ENCODE results near the gene DRAM2.
A peak's percentile ranks its signal among the peaks of the same experiment; 100 is the strongest.

The DRAM2 gene

GRCh38 chr1:111154021-111154999 lies 14.4 kb upstream of the DRAM2 start:
- peaks cover 63% of the 10 kb centered on the region for H3K36me3 Mint-ChIP-seq (ENCODE audit: low read depth)
- H3K4me1 Mint-ChIP-seq (ENCODE audit: low read depth), result peaks cover 46% of the 10 kb centered on the region
- H3K9me3 Mint-ChIP-seq, result no peaks in the 10 kb centered on the region
- H3K27ac Mint-ChIP-seq, result no peak overlapping the region
- no peaks in the 10 kb centered on the region for H3K27me3 Mint-ChIP-seq (ENCODE audit: low read depth)
- no peak overlapping the region for H3K4me3 Mint-ChIP-seq
- DNase-seq (ENCODE audit: low spot score), result no peak

- Mint-ChIP-seq H3K4me3 (no peak overlapping the region), H3K27ac (peak overlapping the region; percentile 33), H3K36me3 (ENCODE audit: low read depth) (peaks cover 65% of the 10 kb centered on the region), H3K9me3 (no peaks in the 10 kb centered on the region), H3K4me1 (ENCODE audit: low read depth) (peaks cover 51% of the 10 kb centered on the region), H3K27me3 (ENCODE audit: low read depth) (no peaks in the 10 kb centered on the region)
- no peak for DNase-seq (ENCODE audit: low spot score)
Measured at GRCh38 chr1:111151838-111152237, 11.9 kb upstream of the DRAM2 start.

GRCh38 chr1:111148376-111148881 lies 8.5 kb upstream of the DRAM2 start:
- H3K36me3 Mint-ChIP-seq (ENCODE audit: low read depth), result peaks cover 45% of the 10 kb centered on the region

GRCh38 chr1:111147948-111148347 lies 8.1 kb upstream of the DRAM2 start:
- no peaks in the 10 kb centered on the region for H3K27me3 Mint-ChIP-seq (ENCODE audit: low read depth)
- H3K9me3 Mint-ChIP-seq, result no peaks in the 10 kb centered on the region
- H3K27ac Mint-ChIP-seq, result no peak overlapping the region
- peaks cover 40% of the 10 kb centered on the region for H3K36me3 Mint-ChIP-seq (ENCODE audit: low read depth)
- DNase-seq (ENCODE audit: low spot score), result no peak
- H3K4me3 Mint-ChIP-seq, result no peak overlapping the region
- peaks cover 48% of the 10 kb centered on the region for H3K4me1 Mint-ChIP-seq (ENCODE audit: low read depth)

More at GRCh38 chr1:111148376-111148881, 8.5 kb upstream of the DRAM2 start:
- H3K4me1 Mint-ChIP-seq (ENCODE audit: low read depth), result peaks cover 49% of the 10 kb centered on the region
- no peaks in the 10 kb centered on the region for H3K9me3 Mint-ChIP-seq
- DNase-seq (ENCODE audit: low spot score), result no peak
- H3K4me3 Mint-ChIP-seq, result no peak overlapping the region
- peak overlapping the region; percentile 38 for H3K27ac Mint-ChIP-seq
- no peaks in the 10 kb centered on the region for H3K27me3 Mint-ChIP-seq (ENCODE audit: low read depth)

GRCh38 chr1:111145963-111146768 lies 6.3 kb upstream of the DRAM2 start:
- H3K9me3 Mint-ChIP-seq, result no peaks in the 10 kb centered on the region
- peaks cover 51% of the 10 kb centered on the region for H3K4me1 Mint-ChIP-seq (ENCODE audit: low read depth)
- DNase-seq (ENCODE audit: low spot score), result no peak
- H3K36me3 Mint-ChIP-seq (ENCODE audit: low read depth), result peaks cover 24% of the 10 kb centered on the region
- no peak overlapping the region for H3K4me3 Mint-ChIP-seq
- no peaks in the 10 kb centered on the region for H3K27me3 Mint-ChIP-seq (ENCODE audit: low read depth)
- peak overlapping the region; percentile 22 for H3K27ac Mint-ChIP-seq

- no peak for DNase-seq (ENCODE audit: low spot score)
- no peaks in the 10 kb centered on the region for H3K9me3 Mint-ChIP-seq
- H3K27me3 Mint-ChIP-seq (ENCODE audit: low read depth), result no peaks in the 10 kb centered on the region
- no peak overlapping the region for H3K27ac Mint-ChIP-seq
- no peak overlapping the region for H3K4me3 Mint-ChIP-seq
- H3K36me3 Mint-ChIP-seq (ENCODE audit: low read depth), result peaks cover 24% of the 10 kb centered on the region
- peaks cover 52% of the 10 kb centered on the region for H3K4me1 Mint-ChIP-seq (ENCODE audit: low read depth)
Measured at GRCh38 chr1:111145542-111145941, 5.6 kb upstream of the DRAM2 start.

GRCh38 chr1:111142356-111142975 lies 2.6 kb upstream of the DRAM2 start:
- Mint-ChIP-seq H3K4me1 (ENCODE audit: low read depth) (peaks cover 45% of the 10 kb centered on the region), H3K9me3 (no peaks in the 10 kb centered on the region), H3K27me3 (ENCODE audit: low read depth) (no peaks in the 10 kb centered on the region), H3K4me3 (no peak overlapping the region), H3K36me3 (ENCODE audit: low read depth) (peaks cover 15% of the 10 kb centered on the region), H3K27ac (no peak overlapping the region)
- DNase-seq (ENCODE audit: low spot score), result no peak

GRCh38 chr1:111141245-111142220 lies 1.6 kb upstream of the DRAM2 start:
- H3K27me3 Mint-ChIP-seq (ENCODE audit: low read depth), result no peaks in the 10 kb centered on the region
- H3K36me3 Mint-ChIP-seq (ENCODE audit: low read depth), result peaks cover 16% of the 10 kb centered on the region
- DNase-seq (ENCODE audit: low spot score), result no peak
- peak overlapping the region; percentile 55 for H3K27ac Mint-ChIP-seq
- peak overlapping the region; percentile 95 for H3K4me3 Mint-ChIP-seq
- peaks cover 40% of the 10 kb centered on the region for H3K4me1 Mint-ChIP-seq (ENCODE audit: low read depth)
- H3K9me3 Mint-ChIP-seq, result no peaks in the 10 kb centered on the region

GRCh38 chr1:111140680-111140967 lies 731 bp upstream of the DRAM2 start:
- peak overlapping the region; percentile 55 for H3K27ac Mint-ChIP-seq
- peak overlapping the region; percentile 95 for H3K4me3 Mint-ChIP-seq
- H3K4me1 Mint-ChIP-seq (ENCODE audit: low read depth), result peaks cover 32% of the 10 kb centered on the region
- peaks cover 17% of the 10 kb centered on the region for H3K36me3 Mint-ChIP-seq (ENCODE audit: low read depth)
- H3K27me3 Mint-ChIP-seq (ENCODE audit: low read depth), result no peaks in the 10 kb centered on the region
- DNase-seq (ENCODE audit: low spot score), result no peak
- H3K9me3 Mint-ChIP-seq, result no peaks in the 10 kb centered on the region

GRCh38 chr1:111139324-111139955 lies 453 bp downstream of the DRAM2 start:
- no peaks in the 10 kb centered on the region for H3K27me3 Mint-ChIP-seq (ENCODE audit: low read depth)
- DNase-seq (ENCODE audit: low spot score), result peak; percentile 40
- peaks cover 27% of the 10 kb centered on the region for H3K36me3 Mint-ChIP-seq (ENCODE audit: low read depth)
- H3K4me3 Mint-ChIP-seq, result peak overlapping the region; percentile 95
- peaks cover 32% of the 10 kb centered on the region for H3K4me1 Mint-ChIP-seq (ENCODE audit: low read depth)
- H3K27ac Mint-ChIP-seq, result peak overlapping the region; percentile 97
- no peaks in the 10 kb centered on the region for H3K9me3 Mint-ChIP-seq

GRCh38 chr1:111133866-111134265 lies 6.0 kb downstream of the DRAM2 start:
- no peak for DNase-seq (ENCODE audit: low spot score)
- no peak overlapping the region for H3K27ac Mint-ChIP-seq

GRCh38 chr1:111131693-111132092 lies 8.2 kb downstream of the DRAM2 start:
- Mint-ChIP-seq H3K9me3 (no peaks in the 10 kb centered on the region), H3K4me1 (ENCODE audit: low read depth) (peaks cover 24% of the 10 kb centered on the region), H3K27ac (no peak overlapping the region), H3K4me3 (no peak overlapping the region), H3K27me3 (ENCODE audit: low read depth) (no peaks in the 10 kb centered on the region), H3K36me3 (ENCODE audit: low read depth) (peaks cover 49% of the 10 kb centered on the region)
- DNase-seq (ENCODE audit: low spot score), result no peak

More at GRCh38 chr1:111133866-111134265, 6.0 kb downstream of the DRAM2 start:
- Mint-ChIP-seq H3K27me3 (ENCODE audit: low read depth) (no peaks in the 10 kb centered on the region), H3K9me3 (no peaks in the 10 kb centered on the region), H3K36me3 (ENCODE audit: low read depth) (peaks cover 43% of the 10 kb centered on the region), H3K4me1 (ENCODE audit: low read depth) (peaks cover 25% of the 10 kb centered on the region), H3K4me3 (no peak overlapping the region)
